Left renal cortex interstitium (tissue), 4 donors: ENCODE data around the gene NDUFB3. TPM values are rescaled to one million over a fixed set of nuclear protein-coding genes. Genes with fewer than 3 reads are reported as not detected.

Source experiments
- DNase-seq, 4 donors: peaks; one replicate each; pipeline ENCODE4 v3.0.0-alpha.2; 2013; ENCODE audit warnings: low read depth in 4 of 4, low spot score in 2 of 4, missing footprints in 1 of 4
- polyA plus RNA-seq, 4 donors: library from polyadenylated mRNA; unstranded; fragments of 120-200 nt; gene quantifications; one replicate each; pipeline ENCODE4 v1.2.1, GENCODE V29; 2013; ENCODE audit not compliant: insufficient read length in 4 of 4

Gene NDUFB3
- polyA plus RNA-seq, 4 donors: 94.0 to 138 (median 114) TPM

DNA sequence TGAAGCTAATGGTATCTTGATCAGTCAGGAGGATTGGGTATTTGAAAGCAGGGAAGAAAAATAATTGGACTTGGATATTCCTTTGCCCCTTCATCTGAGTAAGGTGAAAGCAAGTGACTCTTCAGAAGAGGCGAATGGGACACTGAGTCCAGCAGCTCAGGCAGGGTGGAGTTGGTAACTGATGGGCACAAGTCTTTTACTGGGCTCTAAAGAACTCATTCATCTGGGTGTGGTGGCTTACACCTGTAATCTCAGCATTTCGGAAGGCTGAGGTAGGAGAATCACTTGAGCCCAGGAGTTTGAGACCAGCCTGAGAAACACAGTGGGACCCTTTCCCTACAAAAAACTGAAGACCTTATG is 55.3 kb downstream of the NDUFB3 start:
- DNase-seq: no peak

DNA sequence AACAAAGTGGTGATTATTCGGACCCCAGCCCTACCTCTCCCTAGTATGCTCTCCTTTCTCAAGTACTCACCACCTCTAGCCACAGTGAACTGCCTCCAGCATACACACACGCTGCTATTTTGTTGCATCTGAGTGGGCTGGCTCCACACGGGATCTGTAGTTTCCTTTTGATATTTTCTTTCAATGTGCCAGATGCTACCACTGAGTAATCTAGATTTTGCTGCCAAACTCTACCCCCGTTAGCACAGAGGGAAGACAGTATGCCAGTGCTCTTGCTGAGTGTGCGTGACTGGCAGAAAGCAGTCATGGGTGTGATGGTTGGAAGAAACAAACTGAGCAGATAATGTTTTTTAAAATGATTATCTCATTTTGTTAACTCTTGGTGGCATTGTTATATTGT is 55.8 kb downstream of the NDUFB3 start:
- no peak for DNase-seq

DNA sequence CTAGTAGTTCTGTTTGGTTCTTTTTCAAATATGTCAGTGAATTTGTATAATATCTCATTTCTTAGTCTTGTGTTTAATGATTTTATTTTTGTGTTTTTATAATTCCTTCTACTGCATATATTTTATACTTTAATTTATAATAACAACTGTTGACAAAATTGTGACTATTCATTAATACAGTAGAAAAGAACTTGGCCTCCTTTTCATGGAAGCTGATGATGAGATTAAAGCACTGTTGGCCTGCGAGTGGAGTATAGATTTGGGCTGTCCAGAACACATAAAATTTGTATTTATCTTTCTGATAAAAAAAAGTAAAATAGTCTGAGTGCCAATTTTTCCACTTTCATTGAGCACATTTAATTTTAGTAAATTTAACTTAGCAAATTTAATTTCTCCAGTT is 56.2 kb downstream of the NDUFB3 start:
- DNase-seq: no peak

DNA sequence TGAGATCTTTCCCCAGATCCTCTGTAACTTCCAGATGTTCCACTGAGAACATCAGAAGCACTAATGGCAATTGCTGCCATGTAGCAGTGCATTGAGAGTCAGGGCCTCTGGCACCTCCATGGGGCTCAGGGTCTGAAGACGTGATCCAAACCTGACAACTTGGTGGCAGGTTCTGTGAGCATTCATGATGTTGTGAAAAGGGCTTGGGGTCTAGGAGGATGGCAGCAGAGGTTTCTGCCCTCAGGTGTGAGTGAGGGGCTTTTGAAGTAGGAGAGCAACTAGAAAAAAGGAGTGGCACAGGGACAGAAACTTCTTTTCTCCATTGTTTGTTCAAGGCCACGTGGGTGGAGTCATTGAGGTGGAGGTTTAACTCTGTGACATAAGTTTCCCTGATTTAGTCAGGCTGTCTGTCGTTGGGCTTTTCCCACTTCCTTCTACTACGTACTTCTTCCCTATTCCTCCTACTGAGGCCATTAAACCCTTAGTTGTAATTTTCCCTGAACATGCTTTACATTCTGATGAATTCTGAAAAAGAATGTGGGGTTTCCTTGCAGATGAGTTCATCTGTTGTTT is 57.2 kb downstream of the NDUFB3 start:
- no peak for DNase-seq

DNA sequence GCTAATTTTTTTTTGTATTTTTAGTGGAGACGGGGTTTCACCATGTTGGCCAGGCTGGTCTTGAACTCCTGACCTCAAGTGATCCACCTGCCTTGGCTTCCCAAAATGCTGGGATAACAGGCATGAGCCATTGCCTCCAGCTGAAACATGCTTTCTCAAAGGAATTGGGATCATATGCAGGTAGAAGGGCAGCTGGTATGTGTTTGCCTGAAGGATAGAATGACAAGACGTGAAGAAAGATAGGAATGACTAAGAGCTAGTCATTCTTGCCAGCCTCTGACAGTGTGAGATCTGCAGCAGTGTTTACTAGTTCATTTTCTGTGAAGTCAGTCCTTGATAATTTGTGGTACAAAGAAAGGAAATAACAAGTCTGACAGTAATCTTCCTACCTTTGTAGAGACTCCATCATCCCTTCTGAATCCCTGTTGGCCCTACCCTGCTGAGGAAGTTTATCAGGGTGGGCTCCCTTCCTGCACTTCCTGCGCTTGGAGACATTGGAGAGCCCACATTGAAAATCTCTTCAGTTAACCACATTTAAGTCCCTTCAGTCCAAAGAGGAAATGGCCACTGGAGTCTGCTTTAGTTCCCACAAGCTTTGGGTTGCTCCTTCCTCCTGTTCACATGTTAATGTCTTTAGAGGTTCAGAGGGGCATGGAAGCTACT is 58.9 kb downstream of the NDUFB3 start:
- no peak for DNase-seq

DNA sequence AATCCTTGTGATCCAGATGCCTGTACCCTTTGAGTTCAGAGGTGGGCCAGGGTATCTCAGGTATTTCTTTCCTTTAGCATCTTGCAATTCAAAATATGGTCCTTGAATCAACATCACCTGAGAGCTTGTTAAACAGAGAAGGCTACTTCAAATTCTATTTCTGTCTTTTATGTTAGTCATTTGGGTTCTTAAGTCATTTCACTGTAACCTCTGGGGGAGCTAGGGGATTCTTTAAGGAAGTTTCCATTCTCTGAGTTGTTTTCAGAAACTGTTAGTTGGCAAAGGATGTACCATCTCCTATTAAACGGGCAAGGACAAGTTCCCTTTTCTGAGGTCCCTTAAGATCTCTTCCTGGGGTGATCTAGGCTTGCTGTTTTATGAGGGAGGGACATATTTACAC is 60.7 kb downstream of the NDUFB3 start:
- no peak for DNase-seq

Other genes with a start within 250 kb of the NDUFB3 start
- 100 to 1,000 TPM; 223 to 315 (median 281) TPM for gene CLK1, start 207.3 kb upstream of the NDUFB3 start, polyA plus RNA-seq
- gene PPIL3, start 182.9 kb upstream of the NDUFB3 start, polyA plus RNA-seq: 10 to 100 TPM; 49.9 to 74.7 (median 71.6) TPM
- 10 to 100 TPM; 38.0 to 54.3 (median 41.6) TPM for gene NIF3L1, start 182.6 kb upstream of the NDUFB3 start, polyA plus RNA-seq
- 10 to 100 TPM; 22.0 to 42.2 (median 31.0) TPM for gene ORC2, start 108.3 kb upstream of the NDUFB3 start, polyA plus RNA-seq
- 10 to 100 TPM; 10.3 to 19.8 (median 14.2) TPM for gene HYCC2, start 330 bp upstream of the NDUFB3 start, polyA plus RNA-seq
- gene CFLAR, start 44.2 kb downstream of the NDUFB3 start, polyA plus RNA-seq: 10 to 100 TPM; 46.2 to 92.5 (median 65.9) TPM
- 10 to 100 TPM in 1 of 4 donors, 1 to 10 TPM in 3; 6.9 to 11.7 (median 8.8) TPM for gene CASP10, start 111.1 kb downstream of the NDUFB3 start, polyA plus RNA-seq
- 10 to 100 TPM; 11.2 to 21.0 (median 12.6) TPM for gene CASP8, start 188.5 kb downstream of the NDUFB3 start, polyA plus RNA-seq